Activated T-helper 17 cell treated with anti-CD3 and anti-CD28 coated beads, Interleukin-2, amount 50 U/mL, for 72 hours (primary cell): ENCODE data around the gene HTR2B. TPM values are rescaled to one million over a fixed set of nuclear protein-coding genes. Genes with fewer than 3 reads are reported as not detected.
"Not testable (repeated sequence)": the region's sequence is repeated elsewhere in the genome, so short reads cannot be mapped to it uniquely, and the experiment has no call there.

Source experiments
- ATAC-seq: fragments of 150-1000 bp; cut with Tn5 transposase; replicated peaks from 2 replicates; pipeline ENCODE4 v1.10.0; 2021; ENCODE audit warnings: mild to moderate bottlenecking, moderate library complexity
- H3K27ac Mint-ChIP-seq: one replicate; pipeline ENCODE4 v1.8.0; 2022; ENCODE audit warnings: mixed read lengths
- H3K27me3 Mint-ChIP-seq: one replicate; pipeline ENCODE4 v1.8.0; 2022; ENCODE audit warnings: mixed read lengths
- H3K36me3 Mint-ChIP-seq: one replicate; pipeline ENCODE4 v1.8.0; 2022; ENCODE audit warnings: low read depth, mild to moderate bottlenecking, mixed read lengths
- H3K4me1 Mint-ChIP-seq: one replicate; pipeline ENCODE4 v1.8.0; 2022; ENCODE audit warnings: mixed read lengths
- H3K4me3 Mint-ChIP-seq: one replicate; pipeline ENCODE4 v1.8.0; 2022; ENCODE audit warnings: mild to moderate bottlenecking, mixed read lengths
- H3K9me3 Mint-ChIP-seq: one replicate; pipeline ENCODE4 v1.8.0; 2022; ENCODE audit warnings: mixed read lengths
- total RNA-seq, 2 donors: library from RNA; stranded (reverse); gene quantifications; one replicate each; pipeline ENCODE4 v1.2.3, GENCODE V29; 2022

Gene HTR2B
- total RNA-seq, 2 donors from 2014 or later: not detected

- H3K27me3 Mint-ChIP-seq: no peaks in the 10 kb centered on the region
- ATAC-seq: no peak
- no peaks in the 10 kb centered on the region for H3K9me3 Mint-ChIP-seq
- H3K36me3 Mint-ChIP-seq: peaks cover 96% of the 10 kb centered on the region
- no peak overlapping the region for H3K27ac Mint-ChIP-seq
- H3K4me1 Mint-ChIP-seq: no peaks in the 10 kb centered on the region
- H3K4me3 Mint-ChIP-seq: no peak overlapping the region
Observed at GRCh38 chr2:231152800-231153557, 28.1 kb upstream of the HTR2B start.

DNA sequence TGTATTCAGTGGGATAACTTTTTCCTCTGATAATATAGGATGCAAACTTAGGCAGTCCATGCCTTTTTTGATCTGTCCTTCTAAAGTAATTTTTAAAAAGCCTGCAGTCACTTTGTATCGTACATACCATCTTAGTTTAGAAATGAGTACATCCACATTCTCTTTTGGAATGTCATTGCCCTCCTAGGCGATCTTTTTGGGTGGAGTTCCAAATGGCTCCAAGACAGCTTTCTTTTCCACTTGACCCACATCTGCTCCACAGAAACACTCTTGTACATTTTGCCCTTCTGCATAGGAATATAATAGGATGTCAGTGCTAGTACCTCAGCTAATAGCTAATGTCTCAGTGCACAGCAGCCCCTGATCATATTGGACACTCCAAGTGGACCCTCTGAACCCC lies 21.8 kb upstream of the HTR2B start:
- H3K4me1 Mint-ChIP-seq: no peaks in the 10 kb centered on the region
- ATAC-seq: no peak
- no peak overlapping the region for H3K4me3 Mint-ChIP-seq
- no peaks in the 10 kb centered on the region for H3K27me3 Mint-ChIP-seq
- no peaks in the 10 kb centered on the region for H3K9me3 Mint-ChIP-seq
- peaks cover 81% of the 10 kb centered on the region for H3K36me3 Mint-ChIP-seq
- H3K27ac Mint-ChIP-seq: no peak overlapping the region

- Mint-ChIP-seq H3K27ac (no peak overlapping the region), H3K4me1 (no peaks in the 10 kb centered on the region), H3K4me3 (no peak overlapping the region), H3K36me3 (peaks cover 79% of the 10 kb centered on the region), H3K9me3 (no peaks in the 10 kb centered on the region), H3K27me3 (no peaks in the 10 kb centered on the region)
- no peak for ATAC-seq
Observed at GRCh38 chr2:231144896-231145295, 20.1 kb upstream of the HTR2B start.

DNA sequence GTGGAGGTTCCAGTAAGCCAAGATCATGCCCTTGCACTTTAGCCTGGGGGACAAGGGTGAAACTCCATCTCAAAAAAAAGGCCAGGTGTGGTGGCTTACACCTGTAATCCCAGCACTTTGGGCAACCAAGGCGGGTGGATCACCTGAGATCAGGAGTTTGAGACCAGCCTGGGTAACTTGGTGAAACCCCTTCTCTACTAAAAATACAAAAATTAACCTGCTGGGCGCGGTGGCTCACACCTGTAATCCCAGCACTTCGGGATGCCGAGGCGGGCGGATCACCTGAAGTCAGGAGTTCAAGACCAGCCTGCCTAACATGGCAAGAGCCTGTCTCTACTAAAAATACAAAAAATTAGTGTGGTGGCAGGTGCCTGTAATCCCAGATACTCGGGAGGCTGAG lies 16.0 kb upstream of the HTR2B start:
- not testable (repeated sequence) for H3K4me1 Mint-ChIP-seq, H3K27ac Mint-ChIP-seq, H3K27me3 Mint-ChIP-seq, H3K4me3 Mint-ChIP-seq, ATAC-seq, H3K9me3 Mint-ChIP-seq
- peaks cover 73% of the 10 kb centered on the region for H3K36me3 Mint-ChIP-seq

DNA sequence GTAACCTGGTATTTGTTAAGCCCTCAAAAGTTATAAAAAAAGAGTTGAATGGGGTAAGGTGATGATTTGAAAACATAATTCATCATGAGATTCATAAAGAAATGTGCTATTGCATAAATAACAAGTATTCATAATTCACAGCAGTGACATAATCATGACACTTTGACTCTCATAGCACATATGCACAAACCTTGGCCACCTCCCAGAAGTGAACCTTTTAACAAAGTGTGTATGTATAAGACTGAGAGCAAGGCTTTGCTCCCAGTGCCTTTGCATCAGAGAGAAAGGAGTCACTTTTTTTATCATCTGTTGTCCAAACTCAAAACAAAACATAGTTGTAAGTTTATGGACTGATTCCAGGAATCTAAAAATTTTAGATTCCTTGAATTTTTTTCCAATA lies 15.0 kb upstream of the HTR2B start:
- Mint-ChIP-seq H3K4me1 (no peaks in the 10 kb centered on the region), H3K27me3 (no peaks in the 10 kb centered on the region), H3K9me3 (no peaks in the 10 kb centered on the region), H3K4me3 (no peak overlapping the region), H3K27ac (no peak overlapping the region), H3K36me3 (peaks cover 65% of the 10 kb centered on the region)
- no peak for ATAC-seq

DNA sequence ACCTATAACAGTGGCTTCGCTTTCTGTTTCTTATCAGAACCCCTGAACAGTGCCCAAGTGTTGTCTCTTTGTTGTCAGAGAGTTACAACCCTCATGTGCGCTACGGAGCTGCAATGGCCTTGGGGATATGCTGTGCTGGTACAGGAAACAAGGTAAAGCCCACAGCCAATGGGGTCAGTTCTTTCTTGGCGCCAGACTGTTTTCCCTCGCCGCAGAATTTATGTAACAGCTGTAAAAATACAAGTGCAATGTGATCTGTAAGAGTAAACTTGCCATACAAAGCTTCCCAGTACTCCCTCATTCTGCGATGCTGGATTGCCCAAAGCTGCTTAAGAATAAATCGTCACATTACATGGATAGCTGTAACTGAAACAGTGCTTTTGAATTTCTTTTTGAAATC lies 13.9 kb upstream of the HTR2B start:
- Mint-ChIP-seq H3K36me3 (peaks cover 54% of the 10 kb centered on the region), H3K4me3 (no peak overlapping the region), H3K27me3 (no peaks in the 10 kb centered on the region), H3K9me3 (no peaks in the 10 kb centered on the region), H3K27ac (no peak overlapping the region), H3K4me1 (no peaks in the 10 kb centered on the region)
- ATAC-seq: no peak

GRCh38 chr2:231134910-231135655 lies 10.2 kb upstream of the HTR2B start:
- ATAC-seq: no peak
- Mint-ChIP-seq H3K27ac (no peak overlapping the region), H3K4me1 (no peaks in the 10 kb centered on the region), H3K27me3 (no peaks in the 10 kb centered on the region), H3K9me3 (no peaks in the 10 kb centered on the region), H3K4me3 (no peak overlapping the region), H3K36me3 (peaks cover 36% of the 10 kb centered on the region)

DNA sequence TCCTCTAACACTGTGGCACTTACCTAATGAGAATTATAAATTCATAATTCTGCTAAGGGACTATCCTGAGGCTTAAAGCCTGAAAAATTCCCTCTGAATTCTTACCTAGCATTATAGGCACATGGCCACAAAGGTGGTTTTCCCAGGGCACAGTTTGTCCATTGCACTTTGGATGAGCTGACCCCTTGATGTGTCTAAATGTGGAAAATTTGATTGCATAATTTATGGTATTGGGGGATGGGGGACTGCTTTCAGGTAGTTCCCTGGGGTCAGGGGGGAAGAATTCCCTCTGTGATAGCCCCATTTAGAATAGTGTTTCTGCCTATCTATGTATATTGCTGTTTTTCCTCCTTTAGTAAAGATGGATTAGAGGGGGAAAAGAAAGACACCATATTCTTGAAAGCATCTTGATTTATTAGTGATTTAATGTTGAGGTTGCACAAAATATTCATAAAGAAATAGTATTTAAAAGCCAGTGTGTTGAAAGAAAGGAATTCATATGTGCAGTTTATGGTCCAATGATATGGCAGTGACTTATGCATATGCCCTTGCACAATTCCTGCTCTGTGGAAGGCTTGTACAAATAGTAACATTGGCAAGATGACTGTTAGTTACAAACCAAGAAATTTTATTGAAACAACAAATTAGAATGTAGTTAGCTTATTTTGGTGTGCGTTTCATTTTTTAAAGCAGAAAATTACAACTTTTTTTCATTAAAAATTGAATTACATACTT lies 8.7 kb upstream of the HTR2B start:
- Mint-ChIP-seq H3K9me3 (no peaks in the 10 kb centered on the region), H3K4me1 (no peaks in the 10 kb centered on the region), H3K4me3 (no peak overlapping the region), H3K27ac (no peak overlapping the region), H3K36me3 (peaks cover 20% of the 10 kb centered on the region), H3K27me3 (no peaks in the 10 kb centered on the region)
- ATAC-seq: no peak

DNA sequence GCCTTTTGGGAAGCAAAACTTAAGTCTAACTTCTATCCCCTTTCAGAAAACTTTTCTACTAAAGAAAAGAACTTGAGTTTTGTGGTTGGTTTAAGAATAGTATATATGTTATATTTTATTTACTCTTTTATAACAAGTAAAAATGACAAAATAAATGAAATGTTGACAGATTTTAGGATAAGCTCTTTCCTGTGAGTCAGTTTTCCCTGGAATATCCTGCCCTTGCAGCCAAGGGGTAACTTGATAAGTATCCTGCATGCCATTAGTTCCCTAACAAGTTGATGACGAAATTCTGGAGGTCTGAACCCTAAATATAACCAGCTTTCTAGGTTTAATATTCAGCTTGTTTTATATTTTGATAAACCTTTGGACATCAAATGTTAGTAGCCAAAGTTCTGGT lies 7.3 kb upstream of the HTR2B start:
- H3K4me3 Mint-ChIP-seq: no peak overlapping the region
- no peak for ATAC-seq
- H3K27me3 Mint-ChIP-seq: no peaks in the 10 kb centered on the region
- H3K4me1 Mint-ChIP-seq: no peaks in the 10 kb centered on the region
- H3K36me3 Mint-ChIP-seq: peaks cover 7% of the 10 kb centered on the region
- H3K27ac Mint-ChIP-seq: no peak overlapping the region
- no peaks in the 10 kb centered on the region for H3K9me3 Mint-ChIP-seq

GRCh38 chr2:231130336-231131056 lies 5.7 kb upstream of the HTR2B start:
- no peaks in the 10 kb centered on the region for H3K36me3 Mint-ChIP-seq
- H3K27ac Mint-ChIP-seq: no peak overlapping the region
- no peaks in the 10 kb centered on the region for H3K27me3 Mint-ChIP-seq
- no peak overlapping the region for H3K4me3 Mint-ChIP-seq
- no peaks in the 10 kb centered on the region for H3K4me1 Mint-ChIP-seq
- ATAC-seq: no peak
- H3K9me3 Mint-ChIP-seq: no peaks in the 10 kb centered on the region

GRCh38 chr2:231129216-231129615 lies 4.4 kb upstream of the HTR2B start:
- Mint-ChIP-seq H3K27ac (no peak overlapping the region), H3K36me3 (no peaks in the 10 kb centered on the region), H3K9me3 (no peaks in the 10 kb centered on the region), H3K27me3 (no peaks in the 10 kb centered on the region), H3K4me3 (no peak overlapping the region), H3K4me1 (peaks cover 6% of the 10 kb centered on the region)
- no peak for ATAC-seq

- Mint-ChIP-seq H3K9me3 (no peaks in the 10 kb centered on the region), H3K4me1 (peaks cover 9% of the 10 kb centered on the region), H3K4me3 (no peak overlapping the region), H3K27me3 (no peaks in the 10 kb centered on the region), H3K36me3 (no peaks in the 10 kb centered on the region), H3K27ac (no peak overlapping the region)
- no peak for ATAC-seq
Observed at GRCh38 chr2:231128541-231128940, 3.7 kb upstream of the HTR2B start.

GRCh38 chr2:231127936-231128335 lies 3.1 kb upstream of the HTR2B start:
- H3K4me1 Mint-ChIP-seq: peaks cover 9% of the 10 kb centered on the region
- no peaks in the 10 kb centered on the region for H3K27me3 Mint-ChIP-seq
- ATAC-seq: no peak
- no peaks in the 10 kb centered on the region for H3K36me3 Mint-ChIP-seq
- no peaks in the 10 kb centered on the region for H3K9me3 Mint-ChIP-seq
- H3K27ac Mint-ChIP-seq: no peak overlapping the region
- H3K4me3 Mint-ChIP-seq: no peak overlapping the region

- no peaks in the 10 kb centered on the region for H3K27me3 Mint-ChIP-seq
- H3K4me3 Mint-ChIP-seq: no peak overlapping the region
- H3K27ac Mint-ChIP-seq: no peak overlapping the region
- ATAC-seq: no peak
- peaks cover 9% of the 10 kb centered on the region for H3K4me1 Mint-ChIP-seq
- no peaks in the 10 kb centered on the region for H3K9me3 Mint-ChIP-seq
- H3K36me3 Mint-ChIP-seq: no peaks in the 10 kb centered on the region
Observed at GRCh38 chr2:231127480-231127879, 2.6 kb upstream of the HTR2B start.
